Prostate gland (tissue), 2 donors: Measurements from ENCODE around the gene ZNF785.

Experiments used
- CTCF ChIP-seq, 4 experiments: fragments of 200-600 bp in 2 of 4; fragments of 450-650 bp in 2 of 4; sonication (generic) in 2 of 4; IDR thresholded peaks; 1 replicate in 3 of 4; 2 replicates in 1 of 4; pipeline ENCODE4 v1.5.1; 2016 to 2019; ENCODE audit warnings: antibody characterized with exemption in 4 of 4, mild to moderate bottlenecking in 2 of 4, moderate library complexity in 2 of 4
- POLR2A ChIP-seq: fragments of 450-650 bp; IDR thresholded peaks from one replicate; pipeline ENCODE4 v1.6.1; 2016; ENCODE audit warnings: antibody characterized with exemption, mild to moderate bottlenecking
- POLR2AphosphoS5 ChIP-seq: sonication (generic); formaldehyde crosslinking; IDR thresholded peaks from one replicate; pipeline ENCODE4 v1.6.1; 2017; ENCODE audit warnings: antibody characterized with exemption

- no peak for TF ChIP-seq POLR2A
- peak in 2 of 4 experiments; percentile 30 to 31 for TF ChIP-seq CTCF (IDR thresholded peaks at IDR 0.05)
- TF ChIP-seq POLR2AphosphoS5, result peak; percentile 44
Observed at GRCh38 chr16:30615358-30616091, 30.0 kb upstream of the ZNF785 start.
